ENCODE measurements around the gene SLC22A4. TPM values are rescaled to one million over a fixed set of nuclear protein-coding genes. Genes with fewer than 3 reads are reported as not detected.

Gene SLC22A4
- total RNA-seq, 4 donors from 2014 or later: 25.5 to 56.6 (median 37.3) TPM; not detected in 1

DNA sequence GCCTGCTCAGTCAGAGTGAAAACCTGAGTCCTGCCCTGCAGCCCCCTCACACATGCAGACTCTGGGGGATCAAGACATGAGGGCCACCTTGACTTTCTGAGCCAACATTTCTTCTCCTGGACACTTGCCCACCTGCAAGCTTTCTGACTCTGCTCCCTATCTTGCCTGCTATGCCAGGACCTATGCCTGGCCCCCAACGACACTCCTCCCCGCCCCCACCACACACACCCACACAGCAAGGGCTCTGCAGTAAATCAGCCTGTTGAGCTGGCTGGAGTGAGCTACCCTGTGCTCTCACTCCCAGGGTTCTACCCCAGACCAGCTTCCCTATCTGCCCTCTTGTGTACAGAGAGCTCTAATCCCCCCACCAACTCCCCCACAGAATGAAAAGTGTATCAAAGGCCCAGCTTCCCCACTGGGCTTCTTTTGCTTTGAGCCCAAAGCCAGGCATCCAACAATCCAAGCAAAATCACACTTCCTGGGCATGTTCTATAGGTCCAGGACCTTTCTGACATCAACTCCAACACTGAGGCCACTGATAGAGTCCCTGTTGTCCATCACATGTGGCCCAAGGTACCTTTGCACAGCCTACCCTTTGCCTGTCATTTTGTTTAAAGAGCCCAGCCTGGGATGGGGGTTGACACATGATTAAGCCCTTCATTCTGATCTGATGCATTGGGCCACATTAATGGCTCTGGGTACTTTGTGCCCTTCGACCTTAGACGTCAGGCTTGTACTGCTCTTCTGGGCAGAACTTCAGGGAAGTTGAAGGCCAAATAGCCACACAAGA is 29.5 kb upstream of the SLC22A4 start:
- Histone ChIP-seq H3K27me3 (no peaks in the 10 kb centered on the region), H3K9me3 (no peaks in the 10 kb centered on the region), H3K4me3 (no peak overlapping the region), H3K36me3 (peaks cover 0 to 4% (median 0%) of the 10 kb centered on the region in 3 donors), H3K27ac (peak overlapping the region; percentile 34 to 90 (median 80)), H3K4me1 (peaks cover 0 to 65% (median 5%) of the 10 kb centered on the region in 4 donors)
- TF ChIP-seq CTCF (IDR thresholded peaks at IDR 0.05) (no peak), POLR2A (IDR thresholded peaks at IDR 0.05) (no peak)
- peak in 2 of 3 donors; percentile 8 to 26 for DNase-seq

GRCh38 chr5:132265336-132266030 is 28.7 kb upstream of the SLC22A4 start:
- peak in 2 of 3 donors; percentile 71 to 79 for DNase-seq
- H3K4me1 ChIP-seq: peaks cover 0 to 57% (median 5%) of the 10 kb centered on the region in 4 donors
- TF ChIP-seq CTCF (IDR thresholded peaks at IDR 0.05) (no peak), POLR2A (IDR thresholded peaks at IDR 0.05) (no peak)
- peak overlapping the region; percentile 34 to 90 (median 80) for H3K27ac ChIP-seq
- H3K9me3 ChIP-seq: no peaks in the 10 kb centered on the region
- H3K27me3 ChIP-seq: no peaks in the 10 kb centered on the region
- H3K36me3 ChIP-seq: peaks cover 0 to 4% (median 0%) of the 10 kb centered on the region in 3 donors
- no peak overlapping the region for H3K4me3 ChIP-seq

DNA sequence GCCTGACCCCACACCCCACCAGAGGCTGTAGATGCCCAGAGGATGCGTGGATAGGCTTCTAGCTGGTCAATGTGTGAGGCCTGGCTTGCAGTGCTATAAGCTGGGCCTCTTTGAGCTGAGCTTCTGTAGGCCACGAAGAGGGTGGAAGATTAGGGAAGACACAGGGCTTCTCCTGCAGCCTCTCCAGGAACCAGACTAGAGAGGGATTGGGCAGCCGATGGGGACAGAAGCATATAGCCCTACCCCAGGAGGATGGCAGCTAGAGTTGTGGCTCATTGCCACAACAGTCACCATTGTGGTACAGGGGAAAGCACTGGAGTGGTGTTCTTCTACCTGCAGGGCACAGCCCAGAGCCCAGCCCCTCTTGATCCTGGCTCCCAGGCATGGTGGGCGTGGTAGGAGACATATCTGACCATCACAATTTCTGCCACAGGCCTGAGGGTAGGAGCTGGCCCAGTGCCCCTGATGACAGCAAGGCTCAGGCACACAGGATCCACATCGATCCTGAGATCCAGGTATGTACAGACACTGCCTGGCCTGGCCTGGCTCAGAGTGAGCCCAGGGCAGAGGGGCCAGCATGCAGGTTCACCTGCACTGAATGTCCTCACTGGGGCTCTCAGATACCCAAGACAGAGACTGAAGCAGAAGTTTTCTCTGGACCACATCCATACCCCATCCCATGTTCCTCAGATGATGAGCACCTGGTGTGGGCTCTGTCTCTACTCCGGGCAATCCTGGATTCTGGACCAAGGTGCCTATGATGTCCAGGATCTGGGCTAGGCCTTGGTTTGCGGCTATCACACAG is 28.0 kb upstream of the SLC22A4 start:
- Histone ChIP-seq H3K4me3 (no peak overlapping the region), H3K27ac (peak overlapping the region; percentile 15 to 90 (median 62)), H3K27me3 (no peaks in the 10 kb centered on the region), H3K9me3 (no peaks in the 10 kb centered on the region), H3K4me1 (peaks cover 0 to 50% (median 5%) of the 10 kb centered on the region in 4 donors), H3K36me3 (peaks cover 0 to 4% (median 0%) of the 10 kb centered on the region in 3 donors)
- peak in 1 of 3 donors; percentile 44 for DNase-seq
- TF ChIP-seq CTCF (IDR thresholded peaks at IDR 0.05) (no peak), POLR2A (IDR thresholded peaks at IDR 0.05) (no peak)

DNA sequence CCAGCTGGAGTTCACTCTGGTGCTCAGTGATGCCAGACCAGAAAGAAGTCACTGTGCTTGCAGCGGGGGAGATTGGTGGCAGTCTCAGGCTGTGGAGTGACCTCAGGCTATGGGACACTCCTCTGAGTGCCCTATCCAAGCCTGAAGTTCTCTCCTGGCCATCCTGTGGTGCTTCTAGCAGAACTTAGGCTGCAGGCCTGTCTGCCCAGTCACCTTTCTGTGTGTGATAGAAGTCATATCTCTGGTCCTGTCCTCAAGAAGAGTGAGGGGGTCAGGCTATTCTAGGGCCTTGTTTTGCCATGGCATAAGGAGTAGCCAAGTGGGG is 27.4 kb upstream of the SLC22A4 start:
- Histone ChIP-seq H3K27ac (peak overlapping the region in 2 of 4 donors; percentile 90), H3K4me1 (peaks cover 0 to 45% (median 5%) of the 10 kb centered on the region in 4 donors)
- no peak for TF ChIP-seq CTCF (IDR thresholded peaks at IDR 0.05)
- TF ChIP-seq POLR2A (IDR thresholded peaks at IDR 0.05): no peak

GRCh38 chr5:132267166-132267739 is 26.9 kb upstream of the SLC22A4 start:
- DNase-seq: peak in 1 of 3 donors; percentile 25
- Histone ChIP-seq H3K4me3 (no peak overlapping the region), H3K36me3 (peaks cover 0 to 10% (median 0%) of the 10 kb centered on the region in 3 donors), H3K4me1 (peaks cover 0 to 44% (median 5%) of the 10 kb centered on the region in 4 donors), H3K27me3 (no peaks in the 10 kb centered on the region), H3K27ac (no peak overlapping the region), H3K9me3 (no peaks in the 10 kb centered on the region)
- TF ChIP-seq POLR2A (IDR thresholded peaks at IDR 0.05): no peak
- no peak for TF ChIP-seq CTCF (IDR thresholded peaks at IDR 0.05)

More for the DNA sequence above, 27.4 kb upstream of the SLC22A4 start:
- Histone ChIP-seq H3K9me3 (no peaks in the 10 kb centered on the region), H3K27me3 (no peaks in the 10 kb centered on the region), H3K36me3 (peaks cover 0 to 7% (median 0%) of the 10 kb centered on the region in 3 donors), H3K4me3 (no peak overlapping the region)
- DNase-seq: no peak
